SU-DHL-6 (cell line): ENCODE measurements around the gene PHLPP2.

Experiments used
- EZH2phosphoT487 ChIP-seq: fragments of 200-600 bp; sonication (generic), shearing (Covaris generic); conservative IDR thresholded peaks from 2 replicates; pipeline ENCODE4 v1.6.1; 2018; ENCODE audit warnings: mild to moderate bottlenecking, antibody characterized with exemption, low read length, moderate library complexity, mixed read lengths
- TF ChIP-seq, protein P1 (sequence below): fragments of 200-600 bp; sonication (generic); IDR thresholded peaks from one replicate; pipeline ENCODE4 v1.5.1; 2017; ENCODE audit warnings: antibody characterized with exemption, mild to moderate bottlenecking, low read length, moderate library complexity; ENCODE audit not compliant: insufficient read depth, poor library complexity, severe bottlenecking

DNA sequence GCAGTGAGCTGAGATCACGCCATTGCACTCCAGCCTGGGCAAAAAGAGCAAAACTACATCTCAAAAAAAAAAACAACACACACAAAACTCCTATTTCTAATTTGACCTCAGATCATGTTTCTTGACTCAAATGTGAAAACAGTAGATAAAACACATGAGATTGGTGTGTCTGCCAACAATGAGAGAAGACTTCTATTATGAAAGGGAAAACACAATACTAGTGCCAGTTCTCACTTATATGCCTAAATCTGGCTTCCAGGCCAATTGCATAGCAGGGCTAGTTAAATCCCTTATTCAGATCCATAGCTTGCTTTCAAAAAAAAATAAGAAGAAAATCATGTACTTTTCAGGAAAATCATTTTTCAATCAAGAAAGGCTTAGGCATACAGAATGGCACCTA, 44.7 kb upstream of the PHLPP2 start:
- TF ChIP-seq, protein P1, sequence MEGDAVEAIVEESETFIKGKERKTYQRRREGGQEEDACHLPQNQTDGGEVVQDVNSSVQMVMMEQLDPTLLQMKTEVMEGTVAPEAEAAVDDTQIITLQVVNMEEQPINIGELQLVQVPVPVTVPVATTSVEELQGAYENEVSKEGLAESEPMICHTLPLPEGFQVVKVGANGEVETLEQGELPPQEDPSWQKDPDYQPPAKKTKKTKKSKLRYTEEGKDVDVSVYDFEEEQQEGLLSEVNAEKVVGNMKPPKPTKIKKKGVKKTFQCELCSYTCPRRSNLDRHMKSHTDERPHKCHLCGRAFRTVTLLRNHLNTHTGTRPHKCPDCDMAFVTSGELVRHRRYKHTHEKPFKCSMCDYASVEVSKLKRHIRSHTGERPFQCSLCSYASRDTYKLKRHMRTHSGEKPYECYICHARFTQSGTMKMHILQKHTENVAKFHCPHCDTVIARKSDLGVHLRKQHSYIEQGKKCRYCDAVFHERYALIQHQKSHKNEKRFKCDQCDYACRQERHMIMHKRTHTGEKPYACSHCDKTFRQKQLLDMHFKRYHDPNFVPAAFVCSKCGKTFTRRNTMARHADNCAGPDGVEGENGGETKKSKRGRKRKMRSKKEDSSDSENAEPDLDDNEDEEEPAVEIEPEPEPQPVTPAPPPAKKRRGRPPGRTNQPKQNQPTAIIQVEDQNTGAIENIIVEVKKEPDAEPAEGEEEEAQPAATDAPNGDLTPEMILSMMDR: no peak
- no peak for TF ChIP-seq EZH2phosphoT487
